ENCODE results near the gene MAK. TPM values are rescaled to one million over a fixed set of nuclear protein-coding genes. Genes with fewer than 3 reads are reported as not detected.

MAK gene
- total and polyA plus RNA-seq, 2 experiments from 2014 or later = 0.35 to 1.6 TPM

DNA sequence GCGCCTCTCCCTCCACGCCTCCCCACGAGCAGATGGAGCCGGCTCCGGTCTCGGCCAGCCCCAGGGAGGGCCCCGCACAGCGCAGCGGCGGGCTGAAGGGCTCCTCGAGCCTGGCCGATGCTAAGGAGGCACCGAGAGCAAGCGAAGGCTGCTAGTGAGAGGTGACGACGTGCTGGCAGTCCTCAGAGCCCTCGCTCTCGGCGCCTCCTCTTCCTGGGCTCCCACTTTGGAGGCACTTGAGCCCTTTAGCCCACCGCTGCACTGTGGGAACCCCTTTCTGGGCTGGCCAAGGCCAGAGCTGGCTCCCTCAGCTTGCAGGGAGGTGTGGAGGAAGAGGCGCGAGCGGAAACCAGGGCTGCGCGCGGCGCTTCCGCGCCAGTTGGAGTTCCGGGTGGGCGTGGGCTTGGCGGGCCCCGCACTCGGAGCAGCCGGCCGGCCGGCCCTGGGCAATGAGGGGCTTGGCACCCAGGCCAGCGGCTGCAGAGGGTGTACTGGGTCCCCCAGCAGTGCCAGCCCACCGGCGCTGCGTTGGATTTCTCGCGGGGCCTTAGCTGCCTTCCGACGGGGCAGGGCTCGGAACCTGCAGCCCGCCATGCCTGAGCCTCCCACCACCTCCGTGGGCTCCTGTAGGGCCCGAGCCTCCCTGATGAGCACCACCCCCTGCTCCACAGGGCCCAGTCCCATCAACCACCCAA lies 117.9 kb downstream of the MAK start (continued):
- TF ChIP-seq ETS1 (IDR thresholded peaks at IDR 0.05) (no peak), NANOG (IDR thresholded peaks at IDR 0.05; ENCODE audit: borderline replicate concordance) (no peak), EZH2 (IDR thresholded peaks at IDR 0.05; ENCODE audit: low read depth, unreplicated experiment) (no peak), JUNB (IDR thresholded peaks at IDR 0.05; ENCODE audit: unreplicated experiment) (no peak)

- ATAC-seq (no peak), DNase-seq (ENCODE audit: low spot score) (no peak)
- no peak for TF ChIP-seq POLR2AphosphoS5 (IDR thresholded peaks at IDR 0.05; ENCODE audit: low read depth)
- Histone ChIP-seq H3F3A (replicated peaks; ENCODE audit: low read depth) (peaks cover 23% of the 10 kb centered on the region), H3K27me3 (ENCODE audit: insufficient read depth) (no peaks in the 10 kb centered on the region), H3K36me3 (ENCODE audit: insufficient read depth) (peaks cover 5% of the 10 kb centered on the region; the same call in 1 of the 2 replicates), H3K4me1 (ENCODE audit: insufficient read depth) (peaks cover 19% of the 10 kb centered on the region), H3K9me2 (ENCODE audit: insufficient read depth) (no peaks in the 10 kb centered on the region), H2AFZ (no peak overlapping the region), H3K4me3 (no peak overlapping the region), H3K79me2 (replicated peaks; ENCODE audit: insufficient read depth) (peaks cover 17% of the 10 kb centered on the region), H3K4me2 (no peak overlapping the region), H3K27ac (ENCODE audit: low read depth) (no peak overlapping the region), H4K20me1 (replicated peaks; ENCODE audit: insufficient read depth) (no peaks in the 10 kb centered on the region)
- H3K27ac Mint-ChIP-seq = no peak overlapping the region
- H3K4me1 Mint-ChIP-seq = peaks cover 20% of the 10 kb centered on the region
- H3K9me3 Mint-ChIP-seq = peaks cover 34% of the 10 kb centered on the region
- H3K27me3 Mint-ChIP-seq (ENCODE audit: insufficient read depth, low read depth, poor library complexity) = peaks cover 13% of the 10 kb centered on the region
- H3K4me3 Mint-ChIP-seq = no peak overlapping the region
- H3K36me3 Mint-ChIP-seq (ENCODE audit: low read depth) = peaks cover 33% of the 10 kb centered on the region
These were observed 118.4 kb downstream of the MAK start for GRCh38 chr6:10719964-10720264.

GRCh38 chr6:10719296-10719963 lies 118.9 kb downstream of the MAK start:
- H2AFZ ChIP-seq = no peak overlapping the region
- no peak for ATAC-seq
- DNase-seq (ENCODE audit: low spot score) = no peak
- H3K27ac ChIP-seq (ENCODE audit: low read depth) = no peak overlapping the region
- H3K4me1 ChIP-seq (ENCODE audit: insufficient read depth) = peaks cover 16% of the 10 kb centered on the region
- peaks cover 19% of the 10 kb centered on the region for H3K4me1 Mint-ChIP-seq
- no peaks in the 10 kb centered on the region for H4K20me1 ChIP-seq (replicated peaks; ENCODE audit: insufficient read depth)
- H3K27me3 Mint-ChIP-seq (ENCODE audit: insufficient read depth, low read depth, poor library complexity) = peaks cover 13% of the 10 kb centered on the region
- peaks cover 23% of the 10 kb centered on the region for H3F3A ChIP-seq (replicated peaks; ENCODE audit: low read depth)
- no peaks in the 10 kb centered on the region for H3K27me3 ChIP-seq (ENCODE audit: insufficient read depth)
- no peak overlapping the region for H3K4me2 ChIP-seq
- peaks cover 34% of the 10 kb centered on the region for H3K9me3 Mint-ChIP-seq
- no peak overlapping the region for H3K4me3 ChIP-seq
- H3K36me3 ChIP-seq (ENCODE audit: insufficient read depth) = peaks cover 5% of the 10 kb centered on the region; the same call in 1 of the 2 replicates
- no peak overlapping the region for H3K4me3 Mint-ChIP-seq
- peaks cover 12% of the 10 kb centered on the region for H3K79me2 ChIP-seq (replicated peaks; ENCODE audit: insufficient read depth)
- H3K36me3 Mint-ChIP-seq (ENCODE audit: low read depth) = peaks cover 33% of the 10 kb centered on the region
- H3K9me2 ChIP-seq (ENCODE audit: insufficient read depth) = no peaks in the 10 kb centered on the region
- no peak overlapping the region for H3K27ac Mint-ChIP-seq
- TF ChIP-seq, protein P1, sequence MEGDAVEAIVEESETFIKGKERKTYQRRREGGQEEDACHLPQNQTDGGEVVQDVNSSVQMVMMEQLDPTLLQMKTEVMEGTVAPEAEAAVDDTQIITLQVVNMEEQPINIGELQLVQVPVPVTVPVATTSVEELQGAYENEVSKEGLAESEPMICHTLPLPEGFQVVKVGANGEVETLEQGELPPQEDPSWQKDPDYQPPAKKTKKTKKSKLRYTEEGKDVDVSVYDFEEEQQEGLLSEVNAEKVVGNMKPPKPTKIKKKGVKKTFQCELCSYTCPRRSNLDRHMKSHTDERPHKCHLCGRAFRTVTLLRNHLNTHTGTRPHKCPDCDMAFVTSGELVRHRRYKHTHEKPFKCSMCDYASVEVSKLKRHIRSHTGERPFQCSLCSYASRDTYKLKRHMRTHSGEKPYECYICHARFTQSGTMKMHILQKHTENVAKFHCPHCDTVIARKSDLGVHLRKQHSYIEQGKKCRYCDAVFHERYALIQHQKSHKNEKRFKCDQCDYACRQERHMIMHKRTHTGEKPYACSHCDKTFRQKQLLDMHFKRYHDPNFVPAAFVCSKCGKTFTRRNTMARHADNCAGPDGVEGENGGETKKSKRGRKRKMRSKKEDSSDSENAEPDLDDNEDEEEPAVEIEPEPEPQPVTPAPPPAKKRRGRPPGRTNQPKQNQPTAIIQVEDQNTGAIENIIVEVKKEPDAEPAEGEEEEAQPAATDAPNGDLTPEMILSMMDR (conservative IDR thresholded peaks at IDR 0.05; ENCODE audit: low read depth in 2 of 2) = no peak
- TF ChIP-seq, protein P2, sequence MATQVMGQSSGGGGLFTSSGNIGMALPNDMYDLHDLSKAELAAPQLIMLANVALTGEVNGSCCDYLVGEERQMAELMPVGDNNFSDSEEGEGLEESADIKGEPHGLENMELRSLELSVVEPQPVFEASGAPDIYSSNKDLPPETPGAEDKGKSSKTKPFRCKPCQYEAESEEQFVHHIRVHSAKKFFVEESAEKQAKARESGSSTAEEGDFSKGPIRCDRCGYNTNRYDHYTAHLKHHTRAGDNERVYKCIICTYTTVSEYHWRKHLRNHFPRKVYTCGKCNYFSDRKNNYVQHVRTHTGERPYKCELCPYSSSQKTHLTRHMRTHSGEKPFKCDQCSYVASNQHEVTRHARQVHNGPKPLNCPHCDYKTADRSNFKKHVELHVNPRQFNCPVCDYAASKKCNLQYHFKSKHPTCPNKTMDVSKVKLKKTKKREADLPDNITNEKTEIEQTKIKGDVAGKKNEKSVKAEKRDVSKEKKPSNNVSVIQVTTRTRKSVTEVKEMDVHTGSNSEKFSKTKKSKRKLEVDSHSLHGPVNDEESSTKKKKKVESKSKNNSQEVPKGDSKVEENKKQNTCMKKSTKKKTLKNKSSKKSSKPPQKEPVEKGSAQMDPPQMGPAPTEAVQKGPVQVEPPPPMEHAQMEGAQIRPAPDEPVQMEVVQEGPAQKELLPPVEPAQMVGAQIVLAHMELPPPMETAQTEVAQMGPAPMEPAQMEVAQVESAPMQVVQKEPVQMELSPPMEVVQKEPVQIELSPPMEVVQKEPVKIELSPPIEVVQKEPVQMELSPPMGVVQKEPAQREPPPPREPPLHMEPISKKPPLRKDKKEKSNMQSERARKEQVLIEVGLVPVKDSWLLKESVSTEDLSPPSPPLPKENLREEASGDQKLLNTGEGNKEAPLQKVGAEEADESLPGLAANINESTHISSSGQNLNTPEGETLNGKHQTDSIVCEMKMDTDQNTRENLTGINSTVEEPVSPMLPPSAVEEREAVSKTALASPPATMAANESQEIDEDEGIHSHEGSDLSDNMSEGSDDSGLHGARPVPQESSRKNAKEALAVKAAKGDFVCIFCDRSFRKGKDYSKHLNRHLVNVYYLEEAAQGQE (IDR thresholded peaks at IDR 0.05; ENCODE audit: unreplicated experiment) = no peak
- no peak for TF ChIP-seq CREB1 (CRISPR knock-in tag; IDR thresholded peaks at IDR 0.05; ENCODE audit: low read depth)
- TF ChIP-seq STAT1 (IDR thresholded peaks at IDR 0.05; ENCODE audit: unreplicated experiment) = no peak
